Gastroesophageal sphincter (tissue), 4 donors: ENCODE data around the gene FAM32A. TPM values are rescaled to one million over a fixed set of nuclear protein-coding genes. Genes with fewer than 3 reads are reported as not detected.

Source experiments
- ATAC-seq: fragments of 150-250 bp; one replicate; pipeline ENCODE4 v1.9.1; 2016; ENCODE audit warnings: mild to moderate bottlenecking, moderate library complexity
- H3K27ac ChIP-seq, 4 donors: fragments of 200-600 bp; sonication (generic) in 3 of 4; 1 replicate in 3 of 4; 2 replicates in 1 of 4; pipeline ENCODE4 v1.5.1; 2016 to 2019
- H3K27me3 ChIP-seq: fragments of 200-600 bp; sonication (generic); one replicate; pipeline ENCODE4 v1.5.1; 2019
- H3K36me3 ChIP-seq, 2 donors: fragments of 200-600 bp; sonication (generic); one replicate each; pipeline ENCODE4 v1.5.1; 2019; ENCODE audit warnings: control low read depth in 1 of 2
- H3K4me1 ChIP-seq, 3 donors: fragments of 200-600 bp; sonication (generic); 1 replicate in 2 of 3; 2 replicates in 1 of 3; pipeline ENCODE4 v1.5.1; 2016 to 2019; ENCODE audit warnings: control low read depth in 2 of 3
- H3K4me3 ChIP-seq, 2 donors: fragments of 200-600 bp; sonication (generic); one replicate each; pipeline ENCODE4 v1.5.1; 2019; ENCODE audit warnings: mild to moderate bottlenecking in 1 of 2, moderate library complexity in 1 of 2
- H3K9me3 ChIP-seq, 3 donors: fragments of 200-600 bp; sonication (generic); one replicate each; pipeline ENCODE4 v1.5.1; 2017 to 2019; ENCODE audit warnings: control low read depth in 2 of 3
- CTCF ChIP-seq, 4 experiments: fragments of 200-600 bp in 2 of 4; fragments of 450-650 bp in 2 of 4; sonication (generic) in 1 of 4; IDR thresholded peaks; one replicate each; pipeline ENCODE4 v1.5.1; 2017 to 2019; ENCODE audit warnings: antibody characterized with exemption in 4 of 4, mild to moderate bottlenecking in 2 of 4, moderate library complexity in 2 of 4
- EP300 ChIP-seq: sonication (generic); formaldehyde crosslinking; IDR thresholded peaks from one replicate; pipeline ENCODE4 v1.6.1; 2017; ENCODE audit warnings: antibody characterized with exemption, mild to moderate bottlenecking
- POLR2A ChIP-seq, 2 donors: fragments of 450-650 bp; IDR thresholded peaks; one replicate each; pipeline ENCODE4 v1.6.1; 2017; ENCODE audit warnings: antibody characterized with exemption in 2 of 2, mild to moderate bottlenecking in 2 of 2, moderate library complexity in 1 of 2
- POLR2AphosphoS5 ChIP-seq: sonication (generic); formaldehyde crosslinking; IDR thresholded peaks from one replicate; pipeline ENCODE4 v1.6.1; 2017; ENCODE audit warnings: antibody characterized with exemption
- WGBS, 2 donors: methylation state at CpG; one replicate each; pipeline ENCODE4 v1.1.5; 2018; ENCODE audit warnings: low coverage in 1 of 2; 5-methylcytosine and 5-hydroxymethylcytosine counted together
- small RNA-seq, 4 donors: library from RNA; depleted of rRNA; stranded (forward); fragments of <200 nt; gene quantifications; one replicate each; pipeline ENCODE3, GENCODE V24; 2016
- total RNA-seq, 4 donors: library from RNA; depleted of rRNA; stranded (reverse); fragments of >200 nt; gene quantifications; one replicate each; pipeline ENCODE4 v1.1.0, GENCODE V29; 2016

Gene FAM32A
- total RNA-seq, 4 donors from 2014 or later = 90.1 to 126 (median 104) TPM

- no peaks in the 10 kb centered on the region for H3K27me3 ChIP-seq
- H3K4me3 ChIP-seq = no peak overlapping the region
- ATAC-seq = no peak
- no peaks in the 10 kb centered on the region for H3K4me1 ChIP-seq
- no peak overlapping the region for H3K27ac ChIP-seq
- WGBS, 2 donors = 83 to 85% methylated on average over 5 to 8 of the region's 41 CpGs
- no peak for TF ChIP-seq POLR2AphosphoS5
- TF ChIP-seq CTCF (IDR thresholded peaks at IDR 0.05) = no peak
- TF ChIP-seq EP300 = no peak
- no peak for TF ChIP-seq POLR2A (IDR thresholded peaks at IDR 0.05)
- no peaks in the 10 kb centered on the region for H3K9me3 ChIP-seq
- peaks cover 0 to 73% of the 10 kb centered on the region in 2 donors for H3K36me3 ChIP-seq
Measured at GRCh38 chr19:16234552-16235445, 49.6 kb downstream of the FAM32A start.

- H3K4me3 ChIP-seq = no peak overlapping the region
- TF ChIP-seq EP300 (no peak), POLR2A (IDR thresholded peaks at IDR 0.05) (no peak), CTCF (IDR thresholded peaks at IDR 0.05) (no peak), POLR2AphosphoS5 (no peak)
- H3K27me3 ChIP-seq = no peaks in the 10 kb centered on the region
- no peaks in the 10 kb centered on the region for H3K9me3 ChIP-seq
- H3K4me1 ChIP-seq = no peaks in the 10 kb centered on the region
- H3K27ac ChIP-seq = no peak overlapping the region
- WGBS, 2 donors = 90 to 100% methylated on average over 7 to 14 of the region's 21 CpGs
- no peak for ATAC-seq
- peaks cover 0 to 62% of the 10 kb centered on the region in 2 donors for H3K36me3 ChIP-seq
Measured at GRCh38 chr19:16235811-16236652, 50.8 kb downstream of the FAM32A start.

Small RNA genes within 50 kb of the gene (small RNA-seq; reads per million reads assigned to genes)
- gene RF00017 = 0 reads per million in 4 donors

Other genes starting within 250 kb of the FAM32A start
- not detected for gene OR10H4, start 236.4 kb upstream of the FAM32A start, total RNA-seq
- gene TPM4, start 108.9 kb upstream of the FAM32A start, total RNA-seq = 100 to 1,000 TPM; 351 to 486 (median 404) TPM
- gene RAB8A, start 73.5 kb upstream of the FAM32A start, total RNA-seq = 10 to 100 TPM; 32.4 to 52.5 (median 44.9) TPM
- under 1 TPM in 2 of 4 donors, not detected in 2; 0.87 to 0.94 TPM for gene HSH2D, start 41.7 kb upstream of the FAM32A start, total RNA-seq
- not detected for gene CIB3, start 11.9 kb upstream of the FAM32A start, total RNA-seq
- 100 to 1,000 TPM in 2 of 4 donors, 10 to 100 TPM in 2; 62.0 to 140 (median 105) TPM for gene AP1M1, start 12.5 kb downstream of the FAM32A start, total RNA-seq
- gene KLF2, start 139.4 kb downstream of the FAM32A start, total RNA-seq = 10 to 100 TPM; 29.4 to 40.0 (median 34.9) TPM